GM21423 (cell line): ENCODE measurements around the gene LSM10.
A peak's percentile ranks its signal among the peaks of the same experiment; 100 is the strongest.

Experiments
- ATAC-seq: cut with Tn5 transposase; IDR thresholded peaks from one replicate; pipeline ENCODE4 v1.9.1; 2021; ENCODE audit warnings: mild to moderate bottlenecking, moderate library complexity; ENCODE audit not compliant: unreplicated experiment

The LSM10 gene

DNA sequence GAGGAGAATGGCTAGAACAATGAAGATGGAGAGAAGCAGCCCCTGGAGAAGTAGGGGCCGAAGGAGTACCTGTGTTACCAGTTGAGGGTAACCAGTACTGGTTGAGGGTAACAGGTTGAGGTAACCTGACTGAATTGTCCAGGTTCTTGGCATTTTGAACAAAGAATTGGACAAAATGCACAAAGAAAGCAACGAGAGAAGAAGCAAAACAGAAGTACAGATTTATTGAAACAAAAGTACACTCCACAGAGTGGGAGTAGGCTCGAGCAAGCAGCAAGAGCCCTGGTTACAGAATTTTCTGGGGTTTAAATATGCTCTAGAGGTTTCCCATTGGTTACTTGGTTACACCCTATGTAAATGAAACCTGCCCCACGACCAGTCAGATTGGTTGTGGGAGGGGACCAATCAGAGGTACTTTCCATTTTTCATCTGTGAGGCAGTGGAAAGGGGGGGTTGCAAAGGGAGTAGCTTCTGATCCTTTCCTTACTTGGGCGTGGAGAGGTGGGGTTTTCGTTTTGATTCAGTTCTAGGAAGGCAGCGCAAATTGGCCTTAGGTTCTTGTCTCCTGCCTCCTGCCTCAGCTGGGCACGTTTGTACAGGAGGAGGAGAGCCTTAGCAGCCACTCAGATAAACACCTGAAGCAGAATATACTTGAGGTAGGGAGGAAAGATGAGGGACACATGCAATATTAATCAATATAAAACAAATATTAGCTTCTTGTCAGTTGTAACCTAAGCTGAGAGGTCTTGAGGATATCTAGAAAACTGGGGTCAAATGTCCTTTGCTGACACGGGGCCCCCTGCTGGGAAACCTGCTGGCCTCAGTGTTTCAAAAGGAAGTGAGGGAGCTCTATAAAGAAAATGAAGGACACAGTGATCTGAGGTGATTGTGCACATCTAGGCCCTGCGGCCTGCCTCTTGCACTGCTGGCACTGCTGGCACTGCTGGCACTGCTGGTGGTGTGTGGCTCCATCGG lies 14.3 kb upstream of the LSM10 start:
- ATAC-seq: no peak

DNA sequence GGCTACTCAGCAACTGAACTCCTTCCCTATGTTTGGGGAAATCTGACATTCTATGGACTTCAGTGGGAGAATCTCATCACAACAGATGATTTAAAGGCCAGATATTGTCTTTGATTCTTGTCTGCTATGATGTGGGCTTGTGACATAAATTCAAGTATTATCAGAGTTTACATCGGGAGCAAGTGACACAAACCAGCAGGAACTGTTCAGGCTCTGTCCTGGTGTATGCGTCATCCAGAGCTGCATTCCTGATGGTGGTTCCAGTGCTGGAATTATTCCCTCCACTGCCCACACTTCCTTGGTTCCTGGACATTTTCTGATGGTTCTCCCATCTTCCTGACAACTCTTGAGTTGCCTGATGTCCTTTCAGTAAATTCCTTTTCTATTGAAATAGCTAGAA lies 10.8 kb upstream of the LSM10 start:
- no peak for ATAC-seq

DNA sequence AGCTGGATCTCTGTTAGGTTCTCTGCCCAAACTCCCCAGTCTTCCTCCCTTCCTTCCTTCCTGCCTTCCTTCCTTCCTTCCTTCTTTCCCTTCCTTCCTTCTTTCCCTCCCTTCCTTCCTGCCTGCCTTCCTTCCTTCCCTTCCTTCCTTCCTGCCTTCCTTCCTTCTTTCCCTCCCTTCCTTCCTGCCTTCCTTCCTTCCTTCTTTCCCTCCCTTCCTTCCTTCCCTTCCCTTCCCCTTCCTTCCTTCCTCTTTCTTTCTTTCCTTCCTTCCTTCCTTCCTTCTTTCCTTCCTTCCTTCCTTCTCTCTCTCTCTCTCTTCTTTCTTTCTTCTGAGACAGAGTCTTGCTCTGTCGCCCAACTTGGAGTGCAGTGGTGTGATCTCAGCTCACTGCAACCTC lies 8.7 kb upstream of the LSM10 start:
- ATAC-seq: no peak

DNA sequence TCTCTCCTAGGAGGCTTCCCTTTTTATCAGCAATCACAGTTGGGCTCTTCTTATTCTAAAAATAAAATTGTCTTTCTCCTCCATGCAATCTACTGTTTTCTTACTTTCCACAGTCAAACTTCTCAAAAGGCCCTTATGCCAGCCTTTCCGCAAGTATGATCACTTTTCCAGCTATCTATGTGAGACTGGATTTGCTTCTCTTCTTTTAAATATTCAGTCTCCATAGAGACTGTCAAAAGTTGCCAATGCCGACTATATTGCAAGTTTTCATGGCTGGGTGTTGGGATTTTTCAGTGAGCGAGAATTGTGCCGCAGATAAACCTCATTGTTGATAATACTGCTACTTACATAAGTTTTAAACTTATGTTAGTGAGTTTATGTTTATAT lies 4.8 kb upstream of the LSM10 start:
- no peak for ATAC-seq

DNA sequence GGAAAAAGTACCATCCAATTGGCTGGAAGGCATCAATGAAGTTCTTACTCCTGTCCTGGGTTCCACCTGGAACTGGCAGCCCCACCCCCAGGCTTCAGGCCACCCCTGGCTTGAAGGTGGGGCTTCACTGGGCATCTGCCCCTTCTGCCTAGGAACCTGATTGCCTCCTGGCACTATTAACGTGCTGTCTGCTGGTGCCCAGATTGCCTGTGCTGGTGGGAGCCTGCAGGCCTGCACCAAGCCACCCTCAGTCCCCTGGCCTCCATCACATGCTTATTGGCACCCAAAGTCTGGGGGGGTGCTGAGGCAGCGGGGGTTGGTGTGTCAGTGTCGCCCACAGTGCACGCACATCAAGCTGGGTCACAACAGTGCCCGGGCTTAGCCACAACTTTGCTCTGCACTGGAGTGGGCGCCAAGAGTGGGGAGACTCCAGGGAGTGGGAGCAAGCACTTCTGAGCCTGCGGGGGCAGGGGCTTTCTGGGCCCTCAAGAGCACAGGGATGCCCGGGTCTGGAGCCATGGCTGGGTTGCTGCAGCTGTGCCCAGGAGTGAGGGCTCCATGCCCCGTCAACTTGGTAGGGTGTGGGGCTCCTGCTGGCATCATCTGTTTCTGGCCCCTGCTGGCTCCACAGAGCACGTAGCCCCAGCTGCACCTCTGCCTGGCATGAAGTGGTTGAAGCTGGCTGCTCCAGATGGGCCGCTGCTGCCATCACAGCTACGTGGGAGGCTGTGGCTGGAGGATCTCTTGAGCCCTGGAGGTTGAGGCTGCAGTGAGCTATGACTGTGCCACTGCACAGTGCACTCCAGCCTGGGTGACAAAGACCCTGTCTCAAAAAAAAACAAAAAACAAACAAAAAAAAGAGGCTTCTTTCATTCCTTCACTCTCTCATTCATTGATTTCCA lies 4.1 kb upstream of the LSM10 start:
- ATAC-seq: no peak

DNA sequence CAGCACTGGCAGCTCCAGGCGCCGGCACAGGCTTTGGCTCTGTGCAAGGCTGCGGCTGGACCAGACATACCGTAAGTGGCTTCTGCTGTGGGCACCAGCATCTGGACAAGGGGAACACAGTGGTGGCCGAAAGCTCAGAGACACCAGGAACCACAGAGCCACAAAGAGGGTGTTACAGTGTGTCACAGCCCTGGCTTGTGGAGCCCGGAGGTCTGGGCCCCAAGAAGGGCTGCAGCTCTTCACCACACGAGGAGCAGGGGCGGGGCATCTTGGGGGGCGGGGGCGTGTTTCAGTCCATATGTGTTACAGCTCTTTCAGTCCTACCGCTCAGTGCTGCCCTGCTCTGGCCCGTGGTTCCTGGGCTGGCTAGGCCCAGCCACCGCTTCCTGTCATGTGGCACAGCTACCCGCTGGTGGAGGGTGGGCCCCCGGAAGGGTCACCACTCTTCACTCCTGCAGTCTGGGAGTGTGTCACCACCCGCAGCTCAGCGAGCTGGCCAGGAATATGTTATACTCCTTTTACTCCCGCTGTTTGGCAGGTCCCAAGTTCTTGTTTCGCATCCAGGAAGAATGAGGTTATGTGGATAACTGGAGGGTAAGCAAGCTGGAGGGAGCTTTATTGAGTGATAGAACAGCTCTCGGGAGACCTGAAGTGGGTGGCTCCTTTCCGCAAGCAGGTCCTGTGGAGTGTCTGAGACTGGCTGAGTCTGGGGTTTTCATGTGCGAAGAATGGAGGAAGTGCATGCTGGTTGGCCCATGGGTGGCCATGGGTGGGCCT lies 3.3 kb upstream of the LSM10 start:
- peak; percentile 66 for ATAC-seq

DNA sequence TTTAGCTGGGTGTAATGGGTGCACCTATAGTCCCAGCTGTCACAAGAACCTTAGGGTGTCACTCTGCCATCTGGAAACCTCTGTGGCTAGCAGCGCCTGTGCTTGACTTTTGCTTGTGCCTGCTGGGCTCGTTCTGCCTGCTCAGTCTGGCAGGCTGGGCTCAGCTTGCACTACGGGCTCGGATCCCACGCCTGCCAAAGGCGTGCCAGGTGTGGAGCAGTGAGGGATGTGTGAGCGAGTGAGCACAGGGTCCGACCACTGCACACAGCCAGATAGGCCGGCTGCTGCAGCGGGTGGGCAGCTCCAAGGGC lies 2.8 kb upstream of the LSM10 start:
- no peak for ATAC-seq

DNA sequence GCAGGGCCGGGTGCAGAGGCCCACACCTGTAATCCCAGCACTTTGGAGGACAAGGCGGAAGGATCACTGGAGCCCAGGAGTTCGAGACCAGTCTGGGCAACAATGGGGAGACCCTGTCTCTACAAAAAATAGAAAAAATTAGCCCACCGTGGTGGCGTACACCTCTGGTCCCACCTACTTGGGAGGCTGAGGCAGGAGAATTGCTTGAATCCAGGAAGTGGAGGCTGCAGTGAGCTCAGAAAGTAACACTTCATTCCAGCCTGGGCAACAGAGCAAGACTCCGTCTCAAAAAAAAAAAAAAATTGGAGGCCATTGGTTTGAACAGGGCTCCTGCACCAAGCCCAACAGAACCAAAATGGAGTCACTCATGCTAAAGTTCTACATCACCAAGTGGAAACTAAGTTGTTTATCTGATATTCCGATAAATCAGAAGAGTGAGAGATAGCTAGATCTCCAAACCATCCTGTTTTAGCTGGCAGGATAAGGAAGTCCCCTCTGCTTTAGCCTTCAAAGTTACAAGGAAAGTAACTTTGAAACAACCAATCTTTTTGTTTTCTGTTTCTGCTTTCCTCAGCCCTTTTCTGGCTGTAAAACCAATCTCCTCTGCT lies 766 bp upstream of the LSM10 start:
- ATAC-seq: no peak

DNA sequence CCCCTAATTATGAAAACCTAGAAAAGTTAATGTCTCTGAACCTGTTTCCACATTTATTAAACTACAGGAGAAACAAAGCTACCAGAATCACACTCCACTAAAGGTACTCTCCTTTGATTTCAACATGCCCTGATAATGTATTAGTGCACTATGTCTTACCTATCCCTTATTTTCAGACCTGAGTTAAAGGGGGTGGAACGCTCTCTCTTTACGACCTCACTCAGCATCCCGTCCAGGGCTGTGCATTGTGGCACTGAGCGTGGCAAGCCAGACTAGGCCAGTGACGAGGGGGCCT lies 678 bp downstream of the LSM10 start:
- ATAC-seq: peak; percentile 3

DNA sequence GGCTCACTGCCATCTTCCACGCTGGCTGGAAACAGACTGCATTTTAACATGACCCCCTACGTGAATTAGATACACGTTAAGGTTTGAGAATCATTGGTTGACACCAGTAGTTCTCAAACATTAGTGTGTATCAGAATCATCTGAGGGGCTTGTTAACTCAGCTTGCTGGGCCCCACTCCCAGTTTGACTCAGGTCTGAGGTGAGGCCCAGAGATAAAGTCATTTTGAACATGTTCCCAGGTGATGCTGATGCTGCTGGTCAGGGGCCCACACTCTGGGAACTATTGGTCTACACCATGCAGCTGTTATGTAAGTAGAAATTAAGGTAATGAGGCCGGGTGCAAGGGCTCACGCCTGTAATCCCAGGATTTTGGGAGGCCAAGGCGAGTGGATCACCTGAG lies 1.3 kb downstream of the LSM10 start:
- ATAC-seq: no peak

DNA sequence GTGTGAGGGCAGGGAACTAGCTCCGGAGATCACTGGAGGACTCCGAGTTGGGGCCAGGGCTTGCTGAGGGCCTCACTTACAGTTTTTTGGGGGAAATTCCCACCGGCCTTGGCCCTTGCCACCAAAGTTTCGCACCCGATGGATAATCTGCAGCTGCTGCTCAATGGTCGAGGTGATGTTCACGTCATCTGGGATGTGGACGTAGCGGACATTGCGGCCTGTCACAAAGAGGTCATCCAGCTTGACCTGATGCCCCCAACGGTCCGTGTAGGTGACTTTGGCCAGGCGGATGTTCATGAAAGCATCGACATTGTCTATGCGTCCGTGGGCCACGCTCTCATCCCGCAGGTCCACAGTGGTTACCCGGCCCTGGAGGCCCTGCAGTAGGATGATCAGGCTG lies 4.0 kb downstream of the LSM10 start:
- ATAC-seq: no peak

DNA sequence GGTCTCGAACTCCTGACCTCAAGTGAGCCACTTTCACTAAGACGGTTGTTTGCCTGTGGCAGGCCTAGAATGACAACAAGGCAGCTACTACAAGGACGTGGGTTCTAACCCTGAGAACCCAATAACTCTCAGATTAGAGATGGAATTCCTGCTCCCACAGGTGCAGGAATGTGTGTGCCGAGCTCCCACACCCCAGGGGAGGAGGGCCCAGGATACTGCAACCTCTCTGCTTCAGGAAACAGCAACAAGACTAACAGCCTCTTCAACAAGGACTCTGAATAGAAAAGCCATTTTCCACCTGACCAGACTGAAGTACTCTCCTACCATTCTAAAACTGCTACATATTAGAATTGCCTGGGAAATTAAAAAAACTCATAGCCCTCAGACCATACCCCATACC lies 4.9 kb downstream of the LSM10 start:
- ATAC-seq: no peak

DNA sequence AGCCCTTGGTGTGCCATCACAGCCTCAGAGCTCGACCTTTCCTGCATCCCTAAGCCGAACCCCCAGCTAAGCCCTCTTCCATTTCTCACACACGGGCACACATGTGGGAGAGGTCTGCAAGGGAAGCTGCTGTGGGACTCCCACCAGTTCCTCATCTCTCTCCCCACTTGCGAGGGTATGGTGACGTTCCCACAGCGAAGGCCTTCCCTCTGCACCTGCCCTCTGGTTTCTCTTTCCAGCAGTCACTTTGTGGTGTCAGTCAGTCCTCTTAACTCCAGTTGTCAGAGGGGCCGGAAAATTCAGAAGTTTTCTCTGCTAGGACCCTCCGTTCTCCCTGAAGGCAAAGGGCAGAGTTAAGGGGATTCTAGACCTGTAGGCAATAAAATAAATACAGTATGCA lies 6.4 kb downstream of the LSM10 start:
- no peak for ATAC-seq

DNA sequence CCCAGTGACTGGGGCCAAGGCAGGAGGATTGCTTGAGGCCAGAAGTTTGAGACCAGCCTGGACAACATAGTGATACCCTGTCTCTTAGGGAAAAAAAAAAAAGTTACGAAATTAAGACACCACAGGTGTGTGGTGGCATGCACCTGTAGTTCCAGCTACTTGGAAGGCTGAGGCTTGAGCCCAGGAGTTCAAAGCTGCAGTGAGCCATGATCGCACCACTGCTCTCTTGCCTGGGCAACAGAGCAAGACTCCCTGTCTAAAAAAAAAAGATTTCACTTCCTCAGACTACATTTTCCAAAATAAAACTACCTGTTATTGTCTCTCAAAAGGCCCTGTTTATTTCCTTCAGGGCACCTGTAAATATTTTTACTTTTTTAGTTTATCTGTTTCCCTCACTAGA lies 7.3 kb downstream of the LSM10 start:
- ATAC-seq: no peak

DNA sequence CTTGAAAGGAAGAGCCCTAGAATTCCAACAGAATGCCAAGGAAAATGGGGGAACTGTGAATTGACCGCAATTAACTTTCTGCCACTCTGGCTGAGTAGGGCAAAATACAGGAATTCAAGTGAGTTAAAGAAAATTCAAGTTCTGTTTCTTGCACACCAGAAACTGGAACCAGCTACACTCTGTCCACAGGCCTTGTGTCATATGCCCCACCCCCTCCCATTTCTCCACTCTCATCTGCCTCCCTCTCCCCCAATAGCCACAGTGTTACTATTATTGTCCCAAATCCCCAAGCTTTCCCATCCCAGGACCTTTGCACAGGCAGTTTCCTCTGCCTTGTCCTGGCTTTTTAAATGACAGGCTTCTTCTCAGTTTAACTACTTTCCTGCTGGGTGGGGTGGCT lies 7.7 kb downstream of the LSM10 start:
- no peak for ATAC-seq

DNA sequence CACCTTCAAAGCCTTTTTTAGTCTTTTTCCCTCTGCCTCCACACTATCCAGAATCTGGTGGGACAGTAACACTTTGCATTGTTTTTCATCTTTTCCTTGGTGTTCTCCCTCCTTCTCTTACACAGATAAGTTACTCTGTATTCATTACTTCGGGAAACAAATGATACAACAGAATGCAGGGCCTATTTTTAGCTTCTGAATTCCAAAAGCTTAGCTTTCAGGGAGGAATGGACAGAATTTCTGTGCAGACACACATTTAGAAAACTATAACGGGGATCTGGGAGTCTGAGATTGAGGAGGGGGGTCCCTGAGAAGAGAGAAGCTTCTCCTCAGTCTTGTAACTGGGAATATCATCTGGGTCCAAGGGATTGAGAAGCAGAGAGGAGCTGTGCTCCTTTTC lies 8.4 kb downstream of the LSM10 start:
- no peak for ATAC-seq

DNA sequence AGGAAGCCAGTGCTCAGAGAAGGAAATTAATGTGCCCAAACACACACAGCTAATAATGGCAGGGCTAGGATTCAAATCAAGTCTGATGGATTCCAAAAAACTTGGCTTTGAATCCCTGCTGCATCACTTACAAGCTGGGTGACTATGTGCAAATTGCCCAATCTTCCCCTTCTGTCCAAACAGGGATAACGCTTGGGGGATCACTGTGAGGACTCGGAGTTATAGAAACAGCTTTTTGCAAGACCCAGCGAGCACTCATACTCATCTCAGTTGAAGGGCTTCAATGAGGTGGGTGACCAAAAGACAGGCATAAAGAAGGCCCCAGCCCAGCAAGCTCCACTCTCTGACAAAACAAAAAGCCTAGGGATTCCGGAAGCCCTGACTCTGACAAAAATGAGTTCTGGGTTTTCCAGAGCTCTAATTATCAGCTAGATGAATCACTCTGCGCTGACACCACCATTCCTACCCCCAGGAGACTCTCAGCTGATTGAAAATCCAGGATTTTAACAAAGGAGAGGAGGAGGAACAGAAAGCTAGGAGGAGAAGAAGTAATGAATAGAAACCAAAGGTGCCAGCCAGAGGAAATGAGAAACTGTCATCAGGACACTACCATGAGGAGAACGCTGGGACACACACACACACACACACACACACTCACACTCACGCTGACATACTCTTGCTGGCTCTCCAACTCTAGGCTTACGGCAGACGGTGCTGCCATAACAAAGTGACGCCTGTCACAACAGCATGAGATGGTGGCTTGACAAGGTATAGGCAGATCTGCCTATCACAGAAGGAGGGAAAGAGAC lies 10.4 kb downstream of the LSM10 start:
- ATAC-seq: no peak

DNA sequence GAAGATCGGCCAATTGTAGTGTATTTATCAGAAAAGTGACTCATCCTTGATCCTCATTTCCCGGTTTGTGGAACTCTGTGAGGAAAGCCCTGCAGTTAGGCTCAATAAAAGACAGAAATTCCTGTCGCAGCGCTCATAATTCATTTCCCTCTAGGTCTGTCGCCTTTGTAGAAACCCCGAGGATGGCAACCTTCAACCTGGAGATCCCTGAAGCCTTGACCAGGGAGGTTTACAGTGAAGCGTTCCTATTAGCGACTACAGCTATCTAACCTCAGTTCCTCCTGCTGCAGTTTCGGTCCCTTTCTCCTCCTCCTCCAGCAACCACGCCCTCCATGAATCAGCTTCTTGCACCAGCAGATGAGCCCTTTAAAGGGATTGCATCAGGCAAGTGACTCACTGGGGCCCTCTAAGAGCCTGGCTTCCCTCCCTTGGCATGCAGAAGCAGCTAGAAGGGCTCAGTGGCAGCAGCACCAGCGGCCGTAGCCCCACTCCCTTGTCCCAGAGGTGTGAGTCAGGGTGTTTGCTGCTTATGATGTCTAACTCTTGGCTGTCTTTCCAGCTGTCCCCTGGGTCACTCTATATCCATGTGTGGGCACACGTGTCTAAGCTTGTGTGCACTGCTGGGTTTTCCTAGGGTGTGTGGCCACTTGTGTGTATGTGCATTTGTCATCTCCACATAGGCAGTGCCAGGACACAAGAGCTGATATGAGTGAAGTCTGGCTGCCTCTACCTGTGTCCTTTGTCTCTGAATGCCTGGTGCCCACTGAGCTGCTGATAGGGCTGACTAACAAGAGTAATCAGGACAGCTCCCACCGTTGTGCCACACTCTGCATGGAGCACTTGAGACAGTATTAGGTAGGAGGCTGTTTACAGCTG lies 11.2 kb downstream of the LSM10 start:
- ATAC-seq: peak; percentile 54
